Activated B cell treated with CpG ODN at 0.5 μM for 24 hours (primary cell): ENCODE results near the gene GBF1. TPM values are rescaled to one million over a fixed set of nuclear protein-coding genes. Genes with fewer than 3 reads are reported as not detected.

Experiments used
- ATAC-seq: fragments of 200-7000 bp; cut with Tn5 transposase; one replicate; pipeline ENCODE4 v1.10.0; 2021; ENCODE audit warnings: low read depth, mild to moderate bottlenecking, moderate library complexity
- CTCF ChIA-PET: fragments of 350-600 bp; sonication (Branson Sonifier 250); formaldehyde crosslinking; loops from one replicate; lab custom pipeline; 2021; ENCODE audit warnings: antibody characterized with exemption; lab: Charles Lee
- POLR2A ChIA-PET: fragments of 350-600 bp; sonication (Branson Sonifier 250); formaldehyde crosslinking; loops from one replicate; lab custom pipeline; 2021; ENCODE audit warnings: antibody characterized with exemption; lab: Charles Lee
- DNase-seq: peaks from one replicate; pipeline ENCODE4 v3.0.0; 2022
- H3K27ac Mint-ChIP-seq: one replicate; pipeline ENCODE4 v1.8.0; 2020; ENCODE audit warnings: mixed read lengths
- H3K27me3 Mint-ChIP-seq: one replicate; pipeline ENCODE4 v1.8.0; 2021; ENCODE audit warnings: mixed read lengths
- H3K36me3 Mint-ChIP-seq: one replicate; pipeline ENCODE4 v1.8.0; 2021; ENCODE audit warnings: low read depth, mixed read lengths
- H3K4me1 Mint-ChIP-seq: one replicate; pipeline ENCODE4 v1.8.0; 2021; ENCODE audit warnings: mixed read lengths
- H3K4me3 Mint-ChIP-seq: one replicate; pipeline ENCODE4 v1.8.0; 2020; ENCODE audit warnings: mild to moderate bottlenecking, mixed read lengths
- H3K9me3 Mint-ChIP-seq: one replicate; pipeline ENCODE4 v1.8.0; 2020; ENCODE audit warnings: mixed read lengths
- intact Hi-C: fragments of 100-400 bp; cut with micrococcal nuclease; formaldehyde crosslinking; loops from one replicate; pipeline ENCODE4 v1.15.1; 2024
- total RNA-seq: library from RNA; stranded (reverse); gene quantifications from 2 replicates; pipeline ENCODE4 v1.2.3, GENCODE V29; 2022
- TF ChIP-seq, protein P1 (sequence below): fragments of 200-600 bp; IDR thresholded peaks from one replicate; pipeline ENCODE4 v1.8.0; 2022; ENCODE audit warnings: antibody characterized with exemption, mild to moderate bottlenecking

GBF1 gene
- total RNA-seq, 1 donor from 2014 or later: 44.3 TPM

DNA sequence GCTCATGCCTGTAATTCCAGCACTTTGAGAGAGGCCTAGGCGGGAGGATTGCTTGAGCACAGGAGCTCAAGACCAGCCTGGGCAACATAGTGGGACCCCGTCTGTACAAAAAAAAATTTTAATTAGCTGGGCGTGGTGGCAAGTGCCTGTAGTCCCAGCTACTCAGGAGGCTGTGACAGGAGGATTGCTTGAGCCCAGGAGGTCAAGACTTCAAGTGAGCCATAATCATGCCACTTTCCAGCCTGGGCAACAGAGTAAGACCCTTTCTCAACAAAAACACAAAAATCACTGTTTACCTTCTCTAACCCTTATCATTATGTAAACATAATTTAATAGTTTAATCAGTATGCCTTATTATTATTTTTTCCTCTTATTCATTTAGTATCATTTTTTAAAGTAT is 44.5 kb downstream of the GBF1 start:
- no peak for DNase-seq
- H3K4me3 Mint-ChIP-seq: no peak overlapping the region
- ChIA-PET POLR2A (no interaction called here), CTCF (no interaction called here)
- intact Hi-C loops: no loop called here
- peaks cover 31% of the 10 kb centered on the region for H3K36me3 Mint-ChIP-seq
- H3K27me3 Mint-ChIP-seq: no peaks in the 10 kb centered on the region
- H3K4me1 Mint-ChIP-seq: no peaks in the 10 kb centered on the region
- no peak overlapping the region for H3K27ac Mint-ChIP-seq
- TF ChIP-seq, protein P1, sequence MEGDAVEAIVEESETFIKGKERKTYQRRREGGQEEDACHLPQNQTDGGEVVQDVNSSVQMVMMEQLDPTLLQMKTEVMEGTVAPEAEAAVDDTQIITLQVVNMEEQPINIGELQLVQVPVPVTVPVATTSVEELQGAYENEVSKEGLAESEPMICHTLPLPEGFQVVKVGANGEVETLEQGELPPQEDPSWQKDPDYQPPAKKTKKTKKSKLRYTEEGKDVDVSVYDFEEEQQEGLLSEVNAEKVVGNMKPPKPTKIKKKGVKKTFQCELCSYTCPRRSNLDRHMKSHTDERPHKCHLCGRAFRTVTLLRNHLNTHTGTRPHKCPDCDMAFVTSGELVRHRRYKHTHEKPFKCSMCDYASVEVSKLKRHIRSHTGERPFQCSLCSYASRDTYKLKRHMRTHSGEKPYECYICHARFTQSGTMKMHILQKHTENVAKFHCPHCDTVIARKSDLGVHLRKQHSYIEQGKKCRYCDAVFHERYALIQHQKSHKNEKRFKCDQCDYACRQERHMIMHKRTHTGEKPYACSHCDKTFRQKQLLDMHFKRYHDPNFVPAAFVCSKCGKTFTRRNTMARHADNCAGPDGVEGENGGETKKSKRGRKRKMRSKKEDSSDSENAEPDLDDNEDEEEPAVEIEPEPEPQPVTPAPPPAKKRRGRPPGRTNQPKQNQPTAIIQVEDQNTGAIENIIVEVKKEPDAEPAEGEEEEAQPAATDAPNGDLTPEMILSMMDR: no peak
- H3K9me3 Mint-ChIP-seq: no peaks in the 10 kb centered on the region
- no peak for ATAC-seq

GRCh38 chr10:102291221-102291905 is 46.0 kb downstream of the GBF1 start:
- H3K4me3 Mint-ChIP-seq: no peak overlapping the region
- H3K36me3 Mint-ChIP-seq: peaks cover 25% of the 10 kb centered on the region
- TF ChIP-seq, protein P1: no peak
- ChIA-PET CTCF (interaction anchor here (0.9 kb wide), 1 partner anchor 60 kb away, joined by 3 read pairs; no protein-coding TSS in a partner anchor), POLR2A (interaction anchor here (0.9 kb wide), 1 partner anchor 15 kb away, joined by 3 read pairs; no protein-coding TSS in a partner anchor)
- ATAC-seq: no peak
- DNase-seq: no peak
- no peaks in the 10 kb centered on the region for H3K9me3 Mint-ChIP-seq
- intact Hi-C loops: no loop called here
- no peaks in the 10 kb centered on the region for H3K4me1 Mint-ChIP-seq
- H3K27ac Mint-ChIP-seq: no peak overlapping the region
- no peaks in the 10 kb centered on the region for H3K27me3 Mint-ChIP-seq

DNA sequence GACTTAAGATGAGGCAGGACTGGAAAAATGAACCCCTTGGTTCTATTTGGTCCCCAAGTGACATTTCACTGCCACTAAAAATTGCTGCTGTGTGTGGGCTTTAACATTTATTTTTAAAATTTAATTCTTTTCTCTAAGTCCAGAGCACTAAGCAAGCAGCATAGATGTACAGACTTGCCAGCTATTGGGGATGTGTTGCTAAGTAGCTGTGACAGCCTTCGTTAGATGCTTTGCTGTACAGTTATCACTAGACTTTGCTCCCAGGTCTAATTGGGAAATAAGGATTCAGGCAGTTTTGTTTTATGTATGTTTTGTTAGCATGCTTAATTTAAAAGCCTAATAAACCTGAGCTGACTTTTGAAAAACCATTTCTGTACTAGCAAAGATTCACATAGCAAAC is 51.8 kb downstream of the GBF1 start:
- H3K27me3 Mint-ChIP-seq: no peaks in the 10 kb centered on the region
- peaks cover 11% of the 10 kb centered on the region for H3K36me3 Mint-ChIP-seq
- ChIA-PET CTCF (no interaction called here), POLR2A (interaction anchor here (0.6 kb wide), 1 partner anchor 8 kb away, joined by 3 read pairs; no protein-coding TSS in a partner anchor)
- no peak overlapping the region for H3K27ac Mint-ChIP-seq
- TF ChIP-seq, protein P1: no peak
- ATAC-seq (no peak), DNase-seq (no peak)
- H3K4me3 Mint-ChIP-seq: no peak overlapping the region
- intact Hi-C loops: no loop called here
- H3K9me3 Mint-ChIP-seq: no peaks in the 10 kb centered on the region
- H3K4me1 Mint-ChIP-seq: peaks cover 7% of the 10 kb centered on the region

GRCh38 chr10:102298899-102299298 is 53.6 kb downstream of the GBF1 start:
- ATAC-seq: no peak
- H3K36me3 Mint-ChIP-seq: peaks cover 10% of the 10 kb centered on the region

DNA sequence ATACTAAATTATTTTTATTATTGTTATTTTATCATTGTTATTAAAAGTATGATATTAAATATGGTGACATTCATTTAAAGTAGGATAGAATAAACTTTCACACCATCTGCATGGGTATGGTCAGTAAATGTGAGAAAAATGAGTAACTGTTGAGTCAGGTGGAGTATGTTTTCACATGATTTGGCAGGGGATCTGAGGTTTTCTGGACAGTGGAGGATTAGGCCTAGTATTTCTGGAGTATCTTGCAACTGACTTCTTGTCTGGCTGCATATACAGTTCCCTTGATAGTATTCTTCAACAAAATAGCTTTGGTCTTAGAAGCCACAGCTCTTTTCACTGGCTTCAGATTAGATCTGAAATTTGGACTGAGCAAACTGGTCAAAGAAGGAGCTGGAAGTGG is 54.5 kb downstream of the GBF1 start:
- ChIA-PET CTCF (no interaction called here), POLR2A (no interaction called here)
- H3K4me3 Mint-ChIP-seq: no peak overlapping the region
- DNase-seq: no peak
- H3K9me3 Mint-ChIP-seq: no peaks in the 10 kb centered on the region
- no peak overlapping the region for H3K27ac Mint-ChIP-seq
- peaks cover 7% of the 10 kb centered on the region for H3K4me1 Mint-ChIP-seq
- H3K27me3 Mint-ChIP-seq: no peaks in the 10 kb centered on the region
- no peak for ATAC-seq
- H3K36me3 Mint-ChIP-seq: peaks cover 10% of the 10 kb centered on the region
- TF ChIP-seq, protein P1: no peak
- intact Hi-C loops: no loop called here

More at GRCh38 chr10:102298899-102299298, 53.6 kb downstream of the GBF1 start:
- H3K9me3 Mint-ChIP-seq: no peaks in the 10 kb centered on the region
- no peak overlapping the region for H3K4me3 Mint-ChIP-seq
- DNase-seq: no peak
- TF ChIP-seq, protein P1: no peak
- POLR2A ChIA-PET: no interaction called here
- H3K4me1 Mint-ChIP-seq: peaks cover 7% of the 10 kb centered on the region
- CTCF ChIA-PET: no interaction called here
- no peak overlapping the region for H3K27ac Mint-ChIP-seq
- H3K27me3 Mint-ChIP-seq: no peaks in the 10 kb centered on the region
- intact Hi-C loops: no loop called here
